ENCODE results near the gene OR5K4.

DNA sequence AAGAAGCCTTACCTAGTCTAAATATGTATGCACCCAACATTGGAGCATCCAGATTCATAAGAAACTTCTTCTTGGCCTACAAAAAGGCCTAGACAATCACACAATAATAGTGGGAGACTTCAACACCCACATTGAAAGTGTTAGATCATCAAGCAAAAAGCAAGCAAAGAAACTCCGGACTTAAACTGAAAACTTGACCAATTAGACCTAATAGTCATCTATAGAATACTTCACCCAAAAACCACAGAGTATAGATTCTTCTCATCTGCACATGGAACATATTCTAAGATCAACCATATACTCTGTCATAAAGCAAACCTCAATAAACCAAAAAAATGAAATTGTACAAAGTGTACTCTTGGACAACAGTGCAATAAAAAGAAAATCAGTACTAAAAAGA, 22.3 kb upstream of the OR5K4 start:
- TF ChIP-seq, protein P1, sequence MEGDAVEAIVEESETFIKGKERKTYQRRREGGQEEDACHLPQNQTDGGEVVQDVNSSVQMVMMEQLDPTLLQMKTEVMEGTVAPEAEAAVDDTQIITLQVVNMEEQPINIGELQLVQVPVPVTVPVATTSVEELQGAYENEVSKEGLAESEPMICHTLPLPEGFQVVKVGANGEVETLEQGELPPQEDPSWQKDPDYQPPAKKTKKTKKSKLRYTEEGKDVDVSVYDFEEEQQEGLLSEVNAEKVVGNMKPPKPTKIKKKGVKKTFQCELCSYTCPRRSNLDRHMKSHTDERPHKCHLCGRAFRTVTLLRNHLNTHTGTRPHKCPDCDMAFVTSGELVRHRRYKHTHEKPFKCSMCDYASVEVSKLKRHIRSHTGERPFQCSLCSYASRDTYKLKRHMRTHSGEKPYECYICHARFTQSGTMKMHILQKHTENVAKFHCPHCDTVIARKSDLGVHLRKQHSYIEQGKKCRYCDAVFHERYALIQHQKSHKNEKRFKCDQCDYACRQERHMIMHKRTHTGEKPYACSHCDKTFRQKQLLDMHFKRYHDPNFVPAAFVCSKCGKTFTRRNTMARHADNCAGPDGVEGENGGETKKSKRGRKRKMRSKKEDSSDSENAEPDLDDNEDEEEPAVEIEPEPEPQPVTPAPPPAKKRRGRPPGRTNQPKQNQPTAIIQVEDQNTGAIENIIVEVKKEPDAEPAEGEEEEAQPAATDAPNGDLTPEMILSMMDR (IDR thresholded peaks at IDR 0.05), result no peak
- TF ChIP-seq CEBPB (IDR thresholded peaks at IDR 0.05), result no peak
- TF ChIP-seq POLR2A (IDR thresholded peaks at IDR 0.05; ENCODE audit: low read length), result no peak
- TF ChIP-seq EP300 (IDR thresholded peaks at IDR 0.05), result no peak
- TF ChIP-seq RFX5 (IDR thresholded peaks at IDR 0.05), result no peak
- no peak for TF ChIP-seq NFE2L2 (conservative IDR thresholded peaks at IDR 0.05; ENCODE audit: low read length)
- TF ChIP-seq, protein P2, sequence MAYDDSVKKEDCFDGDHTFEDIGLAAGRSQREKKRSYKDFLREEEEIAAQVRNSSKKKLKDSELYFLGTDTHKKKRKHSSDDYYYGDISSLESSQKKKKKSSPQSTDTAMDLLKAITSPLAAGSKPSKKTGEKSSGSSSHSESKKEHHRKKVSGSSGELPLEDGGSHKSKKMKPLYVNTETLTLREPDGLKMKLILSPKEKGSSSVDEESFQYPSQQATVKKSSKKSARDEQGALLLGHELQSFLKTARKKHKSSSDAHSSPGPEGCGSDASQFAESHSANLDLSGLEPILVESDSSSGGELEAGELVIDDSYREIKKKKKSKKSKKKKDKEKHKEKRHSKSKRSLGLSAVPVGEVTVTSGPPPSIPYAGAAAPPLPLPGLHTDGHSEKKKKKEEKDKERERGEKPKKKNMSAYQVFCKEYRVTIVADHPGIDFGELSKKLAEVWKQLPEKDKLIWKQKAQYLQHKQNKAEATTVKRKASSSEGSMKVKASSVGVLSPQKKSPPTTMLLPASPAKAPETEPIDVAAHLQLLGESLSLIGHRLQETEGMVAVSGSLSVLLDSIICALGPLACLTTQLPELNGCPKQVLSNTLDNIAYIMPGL (CRISPR knock-in tag; IDR thresholded peaks at IDR 0.05; ENCODE audit: borderline replicate concordance), result no peak
- no peak for TF ChIP-seq HDAC2 (IDR thresholded peaks at IDR 0.05)
- no peak for TF ChIP-seq RARB (CRISPR knock-in tag; IDR thresholded peaks at IDR 0.05)
- TF ChIP-seq RAD21 (conservative IDR thresholded peaks at IDR 0.05 in 1 of 2, IDR thresholded peaks at IDR 0.05 in 1 of 2), result no peak
- TF ChIP-seq ZC3H11A (IDR thresholded peaks at IDR 0.05), result no peak
- TF ChIP-seq RCOR1 (IDR thresholded peaks at IDR 0.05; ENCODE audit: low read depth, low read length), result no peak
- no peak for TF ChIP-seq JUN (IDR thresholded peaks at IDR 0.05)
- TF ChIP-seq, protein P3, sequence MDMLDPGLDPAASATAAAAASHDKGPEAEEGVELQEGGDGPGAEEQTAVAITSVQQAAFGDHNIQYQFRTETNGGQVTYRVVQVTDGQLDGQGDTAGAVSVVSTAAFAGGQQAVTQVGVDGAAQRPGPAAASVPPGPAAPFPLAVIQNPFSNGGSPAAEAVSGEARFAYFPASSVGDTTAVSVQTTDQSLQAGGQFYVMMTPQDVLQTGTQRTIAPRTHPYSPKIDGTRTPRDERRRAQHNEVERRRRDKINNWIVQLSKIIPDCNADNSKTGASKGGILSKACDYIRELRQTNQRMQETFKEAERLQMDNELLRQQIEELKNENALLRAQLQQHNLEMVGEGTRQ (IDR thresholded peaks at IDR 0.05), result no peak

Measured in A549 (cell line).